ENCODE results near the gene RPUSD3. TPM values are rescaled to one million over a fixed set of nuclear protein-coding genes. Genes with fewer than 3 reads are reported as not detected.

The RPUSD3 gene, protein sequence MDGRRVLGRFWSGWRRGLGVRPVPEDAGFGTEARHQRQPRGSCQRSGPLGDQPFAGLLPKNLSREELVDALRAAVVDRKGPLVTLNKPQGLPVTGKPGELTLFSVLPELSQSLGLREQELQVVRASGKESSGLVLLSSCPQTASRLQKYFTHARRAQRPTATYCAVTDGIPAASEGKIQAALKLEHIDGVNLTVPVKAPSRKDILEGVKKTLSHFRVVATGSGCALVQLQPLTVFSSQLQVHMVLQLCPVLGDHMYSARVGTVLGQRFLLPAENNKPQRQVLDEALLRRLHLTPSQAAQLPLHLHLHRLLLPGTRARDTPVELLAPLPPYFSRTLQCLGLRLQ
- 14.6 TPM for total RNA-seq

GRCh38 chr3:9843715-9844438 lies at the start of gene RPUSD3:
TSS of gene RPUSD3 (minus strand) at chr3:9844008. CDS start at chr3:9843990, 18 bp downstream.
- H3K4me3 ChIP-seq (ENCODE audit: low read length in 3 of 3), result peak within 1 kb of the TSS; percentile 94 to 99 (median 98)
- no peaks in the 10 kb centered on the region for H3K9me3 ChIP-seq (ENCODE audit: control insufficient read depth in 3 of 3, low read length in 3 of 3)
- H3K36me3 ChIP-seq (ENCODE audit: control insufficient read depth in 3 of 3, insufficient read depth in 3 of 3, low read length in 3 of 3), result peaks cover 28 to 30% (median 29%) of the 10 kb centered on the region in 3 donors
- peaks cover 10 to 14% (median 12%) of the 10 kb centered on the region in 3 donors for H3K4me1 ChIP-seq (ENCODE audit: control insufficient read depth in 3 of 3, insufficient read depth in 3 of 3, low read length in 3 of 3)
- no peaks in the 10 kb centered on the region for H3K27me3 ChIP-seq (ENCODE audit: control insufficient read depth in 3 of 3, insufficient read depth in 3 of 3, low read length in 3 of 3)
- H3K9ac ChIP-seq (ENCODE audit: low read depth in 1 of 3, low read length in 3 of 3), result peak within 1 kb of the TSS; percentile 86 to 92 (median 90)
- H3K27ac ChIP-seq (ENCODE audit: low read depth, low read length), result peak within 1 kb of the TSS; percentile 66

DNA sequence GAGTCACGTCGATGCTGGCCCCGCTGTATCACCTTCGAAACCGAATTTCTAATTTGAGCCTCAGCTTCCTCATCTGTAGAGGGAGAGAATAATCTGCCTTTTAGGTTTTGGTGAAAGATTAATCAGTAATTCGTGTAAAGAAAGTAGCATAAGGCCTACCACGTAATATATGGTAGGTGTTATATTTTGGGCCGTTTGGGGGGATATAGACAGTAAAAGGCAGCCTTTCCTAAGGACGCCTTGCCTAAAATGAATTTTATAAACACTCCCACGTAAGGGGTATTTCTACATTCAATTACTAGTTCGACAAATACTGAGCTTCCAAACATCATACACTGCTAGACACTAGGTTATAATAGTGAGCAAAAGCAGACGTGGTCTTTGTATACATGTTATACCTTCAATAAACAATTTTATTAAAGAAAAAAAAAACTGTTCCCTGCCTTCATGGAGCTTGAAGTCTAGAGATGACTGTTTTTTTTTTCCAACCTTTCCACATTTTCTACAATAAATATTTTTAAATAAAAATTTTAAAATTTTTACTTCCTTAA lies 47.3 kb upstream of the RPUSD3 start:
- Histone ChIP-seq H3K36me3 (ENCODE audit: control insufficient read depth in 3 of 3, insufficient read depth in 3 of 3, low read length in 3 of 3) (peaks cover 6 to 17% (median 8%) of the 10 kb centered on the region in 3 donors), H3K4me1 (ENCODE audit: control insufficient read depth in 3 of 3, insufficient read depth in 3 of 3, low read length in 3 of 3) (peaks cover 3 to 7% (median 3%) of the 10 kb centered on the region in 3 donors), H3K4me3 (ENCODE audit: low read length in 3 of 3) (peak overlapping the region; percentile 78 to 96 (median 93)), H3K9me3 (ENCODE audit: control insufficient read depth in 3 of 3, low read length in 3 of 3) (no peaks in the 10 kb centered on the region), H3K27me3 (ENCODE audit: control insufficient read depth in 3 of 3, insufficient read depth in 3 of 3, low read length in 3 of 3) (no peaks in the 10 kb centered on the region), H3K9ac (ENCODE audit: low read depth in 1 of 3, low read length in 3 of 3) (peak overlapping the region; percentile 91 to 100 (median 99)), H3K27ac (ENCODE audit: low read depth, low read length) (peak overlapping the region; percentile 90)

DNA sequence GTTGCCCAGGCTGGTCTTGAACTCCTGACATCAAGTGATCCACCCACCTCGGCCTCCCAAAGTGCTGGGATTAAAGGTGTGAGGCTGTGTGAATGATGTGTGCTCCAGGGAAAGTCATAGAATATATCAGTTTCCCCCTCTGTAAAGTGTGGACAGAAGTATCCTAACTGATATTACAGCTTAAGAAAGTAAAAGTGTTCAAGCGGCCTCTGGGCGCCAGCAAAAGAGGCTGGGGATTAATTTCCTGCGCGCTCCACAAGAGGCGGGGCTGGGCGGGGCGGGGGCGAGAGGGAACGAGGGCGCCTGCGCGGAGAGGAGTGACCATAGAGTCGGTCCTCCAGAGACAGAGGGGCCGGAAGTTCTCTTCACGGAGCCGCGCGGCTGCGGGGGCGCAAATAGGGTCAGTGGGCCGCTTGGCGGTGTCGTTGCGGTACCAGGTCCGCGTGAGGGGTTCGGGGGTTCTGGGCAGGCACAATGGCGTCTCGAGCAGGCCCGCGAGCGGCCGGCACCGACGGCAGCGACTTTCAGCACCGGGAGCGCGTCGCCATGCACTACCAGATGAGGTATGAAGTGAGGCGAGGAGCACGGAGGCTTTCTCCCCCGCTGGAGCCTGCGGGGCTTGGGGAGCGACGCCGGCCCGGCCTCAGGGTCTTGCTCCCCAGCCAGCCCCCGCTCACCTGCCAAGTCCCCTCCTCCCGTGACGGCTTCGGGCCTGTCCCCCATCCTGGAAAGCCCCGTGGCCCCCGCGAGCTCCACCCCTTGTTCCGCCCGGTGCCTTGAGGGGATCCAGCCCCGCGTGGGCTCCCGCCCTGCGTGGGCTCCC lies 46.7 kb upstream of the RPUSD3 start, which contains the start of gene JAGN1:
Gene JAGN1, plus strand, starts transcription at position 362 of the 823 bp plus-strand sequence. Its CDS starts 113 bp downstream, at position 475.
- Histone ChIP-seq H3K36me3 (ENCODE audit: control insufficient read depth in 3 of 3, insufficient read depth in 3 of 3, low read length in 3 of 3) (peaks cover 6 to 17% (median 8%) of the 10 kb centered on the region in 3 donors), H3K9ac (ENCODE audit: low read depth in 1 of 3, low read length in 3 of 3) (peak within 1 kb of the TSS; percentile 91 to 100 (median 99)), H3K9me3 (ENCODE audit: control insufficient read depth in 3 of 3, low read length in 3 of 3) (no peaks in the 10 kb centered on the region), H3K4me3 (ENCODE audit: low read length in 3 of 3) (peak within 1 kb of the TSS; percentile 78 to 96 (median 93)), H3K27ac (ENCODE audit: low read depth, low read length) (peak within 1 kb of the TSS; percentile 90), H3K4me1 (ENCODE audit: control insufficient read depth in 3 of 3, insufficient read depth in 3 of 3, low read length in 3 of 3) (peaks cover 3 to 7% (median 3%) of the 10 kb centered on the region in 3 donors), H3K27me3 (ENCODE audit: control insufficient read depth in 3 of 3, insufficient read depth in 3 of 3, low read length in 3 of 3) (no peaks in the 10 kb centered on the region)

- Histone ChIP-seq H3K36me3 (ENCODE audit: control insufficient read depth in 3 of 3, insufficient read depth in 3 of 3, low read length in 3 of 3) (peaks cover 6 to 13% (median 8%) of the 10 kb centered on the region in 3 donors), H3K9me3 (ENCODE audit: control insufficient read depth in 3 of 3, low read length in 3 of 3) (no peaks in the 10 kb centered on the region), H3K27ac (ENCODE audit: low read depth, low read length) (no peak overlapping the region), H3K27me3 (ENCODE audit: control insufficient read depth in 3 of 3, insufficient read depth in 3 of 3, low read length in 3 of 3) (no peaks in the 10 kb centered on the region), H3K4me1 (ENCODE audit: control insufficient read depth in 3 of 3, insufficient read depth in 3 of 3, low read length in 3 of 3) (peaks cover 3 to 7% (median 3%) of the 10 kb centered on the region in 3 donors), H3K9ac (ENCODE audit: low read depth in 1 of 3, low read length in 3 of 3) (peak overlapping the region in 1 of 3 donors; percentile 40), H3K4me3 (ENCODE audit: low read length in 3 of 3) (no peak overlapping the region)
Observed at GRCh38 chr3:9889405-9889804, 45.6 kb upstream of the RPUSD3 start.

DNA sequence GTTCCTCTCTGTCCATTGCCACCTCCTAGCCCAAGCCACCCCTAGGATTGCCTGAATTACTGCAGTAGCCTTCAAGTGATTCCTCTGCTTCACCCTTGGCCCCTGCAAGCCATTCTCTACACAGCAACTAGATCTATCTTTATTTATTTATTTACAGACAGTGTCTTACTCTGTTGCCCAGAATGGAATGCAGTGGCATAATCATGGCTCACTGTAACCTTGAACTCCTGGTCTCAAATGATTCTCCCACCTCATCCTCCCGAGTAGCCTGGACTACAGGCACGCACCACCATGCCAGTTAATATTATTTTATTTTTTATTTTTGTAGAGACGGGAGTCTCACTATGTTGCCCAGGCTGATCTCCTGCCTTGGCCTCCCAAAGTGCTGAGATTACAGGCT lies 44.7 kb upstream of the RPUSD3 start:
- H3K27me3 ChIP-seq (ENCODE audit: control insufficient read depth in 3 of 3, insufficient read depth in 3 of 3, low read length in 3 of 3), result no peaks in the 10 kb centered on the region
- H3K4me3 ChIP-seq (ENCODE audit: low read length in 3 of 3), result no peak overlapping the region
- H3K9ac ChIP-seq (ENCODE audit: low read depth in 1 of 3, low read length in 3 of 3), result no peak overlapping the region
- peaks cover 6 to 10% (median 8%) of the 10 kb centered on the region in 3 donors for H3K36me3 ChIP-seq (ENCODE audit: control insufficient read depth in 3 of 3, insufficient read depth in 3 of 3, low read length in 3 of 3)
- no peak overlapping the region for H3K27ac ChIP-seq (ENCODE audit: low read depth, low read length)
- H3K9me3 ChIP-seq (ENCODE audit: control insufficient read depth in 3 of 3, low read length in 3 of 3), result no peaks in the 10 kb centered on the region
- peaks cover 3 to 7% (median 3%) of the 10 kb centered on the region in 3 donors for H3K4me1 ChIP-seq (ENCODE audit: control insufficient read depth in 3 of 3, insufficient read depth in 3 of 3, low read length in 3 of 3)

- Histone ChIP-seq H3K36me3 (ENCODE audit: control insufficient read depth in 3 of 3, insufficient read depth in 3 of 3, low read length in 3 of 3) (peaks cover 0 to 2% (median 0%) of the 10 kb centered on the region in 3 donors), H3K4me3 (ENCODE audit: low read length in 3 of 3) (no peak overlapping the region), H3K27ac (ENCODE audit: low read depth, low read length) (no peak overlapping the region), H3K27me3 (ENCODE audit: control insufficient read depth in 3 of 3, insufficient read depth in 3 of 3, low read length in 3 of 3) (no peaks in the 10 kb centered on the region), H3K9me3 (ENCODE audit: control insufficient read depth in 3 of 3, low read length in 3 of 3) (no peaks in the 10 kb centered on the region), H3K4me1 (ENCODE audit: control insufficient read depth in 3 of 3, insufficient read depth in 3 of 3, low read length in 3 of 3) (peaks cover 2 to 3% (median 3%) of the 10 kb centered on the region in 3 donors), H3K9ac (ENCODE audit: low read depth in 1 of 3, low read length in 3 of 3) (no peak overlapping the region)
Observed at GRCh38 chr3:9887480-9887879, 43.7 kb upstream of the RPUSD3 start.

DNA sequence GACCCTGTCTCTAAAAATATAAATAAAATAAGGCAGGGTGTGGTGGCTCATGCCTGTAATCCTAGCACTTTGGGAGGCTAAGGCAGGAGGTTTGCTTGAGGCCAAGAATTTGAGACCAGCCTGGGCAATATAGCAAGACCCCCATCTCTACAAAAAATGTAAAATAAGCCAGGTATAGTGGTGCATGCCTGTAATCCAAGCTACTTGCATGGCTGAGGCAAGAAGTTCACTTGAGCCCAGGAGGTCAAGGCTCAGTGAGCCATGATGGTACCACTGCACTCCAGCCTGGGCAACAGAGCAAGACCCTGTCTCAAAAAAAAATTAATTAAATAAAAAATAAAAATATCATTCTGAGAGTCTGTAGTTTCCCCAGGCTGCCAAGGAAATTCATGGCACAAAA lies 42.5 kb upstream of the RPUSD3 start:
- no peaks in the 10 kb centered on the region for H3K36me3 ChIP-seq (ENCODE audit: control insufficient read depth in 3 of 3, insufficient read depth in 3 of 3, low read length in 3 of 3)
- H3K9me3 ChIP-seq (ENCODE audit: control insufficient read depth in 3 of 3, low read length in 3 of 3), result no peaks in the 10 kb centered on the region
- peaks cover 0 to 3% (median 3%) of the 10 kb centered on the region in 3 donors for H3K4me1 ChIP-seq (ENCODE audit: control insufficient read depth in 3 of 3, insufficient read depth in 3 of 3, low read length in 3 of 3)
- H3K27ac ChIP-seq (ENCODE audit: low read depth, low read length), result no peak overlapping the region
- H3K9ac ChIP-seq (ENCODE audit: low read depth in 1 of 3, low read length in 3 of 3), result no peak overlapping the region
- H3K27me3 ChIP-seq (ENCODE audit: control insufficient read depth in 3 of 3, insufficient read depth in 3 of 3, low read length in 3 of 3), result no peaks in the 10 kb centered on the region
- H3K4me3 ChIP-seq (ENCODE audit: low read length in 3 of 3), result no peak overlapping the region

- Histone ChIP-seq H3K27ac (ENCODE audit: low read depth, low read length) (no peak overlapping the region), H3K4me1 (ENCODE audit: control insufficient read depth in 3 of 3, insufficient read depth in 3 of 3, low read length in 3 of 3) (no peaks in the 10 kb centered on the region)
Observed at GRCh38 chr3:9884555-9885165, 40.9 kb upstream of the RPUSD3 start.

More at GRCh38 chr3:9884555-9885165, 40.9 kb upstream of the RPUSD3 start:
- Histone ChIP-seq H3K36me3 (ENCODE audit: control insufficient read depth in 3 of 3, insufficient read depth in 3 of 3, low read length in 3 of 3) (no peaks in the 10 kb centered on the region), H3K4me3 (ENCODE audit: low read length in 3 of 3) (no peak overlapping the region), H3K9ac (ENCODE audit: low read depth in 1 of 3, low read length in 3 of 3) (no peak overlapping the region), H3K27me3 (ENCODE audit: control insufficient read depth in 3 of 3, insufficient read depth in 3 of 3, low read length in 3 of 3) (no peaks in the 10 kb centered on the region), H3K9me3 (ENCODE audit: control insufficient read depth in 3 of 3, low read length in 3 of 3) (no peaks in the 10 kb centered on the region)
